NCI-H1930 (cell line): ENCODE measurements around the gene IL24.
"Not testable (repeated sequence)": the region's sequence is repeated elsewhere in the genome, so short reads cannot be mapped to it uniquely, and the experiment has no call there.

Experiments used
- DNase-seq, 2 experiments: peaks; one replicate each; lab custom pipeline; 2025; lab: John Stamatoyannopoulos, UW

IL24 gene, protein sequence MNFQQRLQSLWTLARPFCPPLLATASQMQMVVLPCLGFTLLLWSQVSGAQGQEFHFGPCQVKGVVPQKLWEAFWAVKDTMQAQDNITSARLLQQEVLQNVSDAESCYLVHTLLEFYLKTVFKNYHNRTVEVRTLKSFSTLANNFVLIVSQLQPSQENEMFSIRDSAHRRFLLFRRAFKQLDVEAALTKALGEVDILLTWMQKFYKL

DNA sequence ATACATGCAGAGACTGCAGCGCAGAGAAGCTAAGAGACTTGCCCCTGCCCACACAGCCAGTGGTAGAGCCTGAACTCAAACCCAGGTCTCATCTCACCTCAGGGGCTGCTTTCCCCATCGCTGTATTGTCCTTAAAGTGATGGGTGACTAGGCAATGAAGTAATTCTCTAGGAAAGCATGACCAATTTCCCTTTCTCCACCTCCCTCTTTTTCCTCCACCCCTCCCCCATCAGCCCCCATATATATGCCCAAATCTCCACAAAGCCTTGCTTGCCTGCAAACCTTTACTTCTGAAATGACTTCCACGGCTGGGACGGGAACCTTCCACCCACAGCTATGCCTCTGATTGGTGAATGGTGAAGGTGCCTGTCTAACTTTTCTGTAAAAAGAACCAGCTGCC, at the start of gene IL24:
TSS of gene IL24 (plus strand) at position 269 of the 400 bp plus-strand sequence. CDS start 390 bp downstream, outside the sequence.
- no peak for DNase-seq

DNA sequence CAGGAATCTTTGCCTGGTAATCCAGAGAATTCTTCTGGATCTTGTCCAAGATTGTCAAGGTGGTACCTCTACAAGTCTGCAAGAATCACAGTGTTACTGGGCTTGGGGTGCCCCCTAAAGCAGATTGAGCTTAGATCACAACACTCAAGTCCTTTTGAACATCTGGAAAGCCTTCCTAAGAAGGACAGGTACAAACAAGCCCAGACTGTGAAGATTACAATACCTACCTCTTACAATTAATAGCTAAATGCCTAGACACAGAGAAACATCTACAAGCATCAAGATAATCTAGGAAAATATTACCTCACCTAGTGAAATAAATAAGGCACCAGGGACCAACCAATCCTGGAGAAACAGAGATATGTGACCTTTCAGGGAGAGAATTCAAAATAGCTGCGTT, 49.3 kb upstream of the IL24 start:
- DNase-seq, result no peak

DNA sequence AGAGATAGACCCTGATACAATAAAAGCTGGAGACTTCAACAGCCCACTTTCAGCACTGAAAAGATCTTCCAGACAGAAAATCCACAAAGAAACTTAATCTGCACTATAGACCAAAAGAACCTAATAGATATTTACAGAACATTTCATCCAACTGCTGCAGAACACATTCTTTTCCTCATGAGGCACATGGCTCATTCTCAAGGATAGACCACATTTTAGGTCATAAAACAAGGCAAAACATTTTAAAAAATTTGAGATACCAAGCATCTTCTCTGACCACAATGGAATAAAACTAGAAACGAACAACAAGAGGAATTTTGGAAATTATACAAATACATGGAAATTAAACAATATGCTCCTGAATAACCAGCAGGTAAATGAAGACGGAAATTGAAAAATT, 46.8 kb upstream of the IL24 start:
- DNase-seq, result no peak

DNA sequence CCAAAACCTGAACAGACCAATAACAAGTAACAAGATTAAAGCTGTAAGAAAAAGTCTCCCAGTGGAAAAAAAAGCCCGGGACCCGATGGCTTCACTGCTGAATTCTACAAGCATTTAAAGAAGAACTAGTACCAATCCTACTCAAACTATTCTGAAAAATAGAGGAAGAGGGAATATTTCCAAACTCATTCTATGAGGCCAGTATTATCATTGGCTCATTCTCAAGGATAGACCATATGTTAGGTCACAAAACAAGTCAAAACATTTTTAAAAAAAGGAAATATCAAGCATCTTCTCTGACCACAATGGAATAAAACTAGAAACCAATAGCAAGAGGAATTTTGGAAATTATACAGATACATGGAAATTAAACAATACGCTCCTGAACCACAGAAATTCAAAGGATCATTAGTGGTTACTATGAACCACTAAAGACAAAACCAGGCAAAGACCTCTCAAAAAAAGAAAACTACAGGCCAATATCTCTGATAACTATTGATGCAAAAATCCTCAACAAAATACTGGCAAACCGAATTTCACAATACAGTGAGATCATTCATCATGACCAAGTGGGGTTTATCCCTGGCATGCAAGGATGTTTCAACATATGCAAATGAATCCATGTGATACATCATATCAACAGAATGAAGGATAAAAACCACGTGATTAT, 45.8 kb upstream of the IL24 start:
- no peak for DNase-seq

DNA sequence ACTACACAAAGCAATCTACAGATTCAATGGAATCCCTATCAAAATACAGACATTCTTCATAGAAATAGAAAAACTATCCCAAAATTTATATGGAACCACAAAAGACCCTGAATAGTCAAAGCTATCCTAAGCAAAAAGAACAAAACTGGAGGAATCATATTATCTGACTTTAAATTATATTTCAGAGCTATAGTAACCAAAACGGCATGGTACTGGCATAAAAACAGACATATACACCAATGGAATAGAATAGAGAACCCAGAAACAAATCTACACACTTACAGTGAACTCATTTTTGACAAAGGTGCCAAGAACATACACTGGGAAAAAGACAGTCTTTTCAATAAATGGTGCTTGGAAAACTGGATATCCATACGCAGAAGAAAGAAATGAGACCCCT, 44.6 kb upstream of the IL24 start:
- DNase-seq, result not testable (repeated sequence)

DNA sequence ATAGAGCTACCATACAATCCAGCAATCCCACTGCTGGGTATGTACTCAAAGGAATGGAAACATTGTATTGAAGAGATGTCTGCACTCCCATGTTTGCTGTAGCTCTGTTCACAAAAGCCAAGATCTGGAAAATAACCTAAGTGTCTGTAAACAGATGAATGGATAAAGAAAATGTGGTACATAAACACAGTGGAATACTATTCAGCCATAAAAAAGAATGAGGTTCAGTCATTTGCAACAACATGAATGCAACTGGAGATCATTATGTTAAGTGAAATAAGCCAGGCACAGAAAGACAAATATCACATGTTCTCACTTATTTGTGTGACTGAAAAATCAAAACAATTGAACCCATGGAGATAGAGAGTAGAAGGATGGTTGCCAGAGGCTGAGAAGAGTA, 43.5 kb upstream of the IL24 start:
- not testable (repeated sequence) for DNase-seq

DNA sequence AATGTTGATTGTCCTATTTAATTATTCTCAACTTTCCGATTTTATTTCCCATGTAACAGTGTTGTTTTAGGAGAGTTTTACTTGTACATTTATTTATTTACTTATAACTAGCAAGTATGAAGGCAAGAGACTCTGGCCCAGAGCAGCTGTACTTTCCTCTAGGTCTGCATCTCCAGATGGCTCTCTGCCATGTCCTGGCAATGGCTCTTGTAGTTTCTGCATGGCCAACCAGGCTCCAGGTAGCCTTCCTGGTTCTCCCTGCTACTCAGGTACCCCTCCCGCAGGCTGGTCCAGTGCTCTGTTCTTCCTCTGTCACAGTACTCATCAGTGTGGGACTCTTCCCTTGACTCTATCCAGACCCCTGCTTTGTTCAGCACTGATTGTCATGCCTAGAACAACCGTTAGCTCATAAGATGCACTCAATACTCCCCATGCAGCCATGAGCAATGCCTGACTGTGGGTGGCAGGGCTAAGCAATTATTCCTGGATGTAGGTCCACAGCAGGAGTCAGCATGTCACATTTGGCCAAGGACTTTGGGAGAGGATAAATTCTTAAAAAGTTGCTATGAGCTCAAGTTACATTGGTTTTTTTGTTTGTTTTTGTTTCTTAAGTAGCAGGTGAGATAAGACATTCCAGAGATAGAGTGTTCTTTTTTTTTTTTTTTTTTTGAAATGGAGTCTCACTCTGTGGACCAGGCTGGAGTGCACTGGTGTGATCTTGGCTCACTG, 42.7 kb upstream of the IL24 start:
- DNase-seq, result no peak

DNA sequence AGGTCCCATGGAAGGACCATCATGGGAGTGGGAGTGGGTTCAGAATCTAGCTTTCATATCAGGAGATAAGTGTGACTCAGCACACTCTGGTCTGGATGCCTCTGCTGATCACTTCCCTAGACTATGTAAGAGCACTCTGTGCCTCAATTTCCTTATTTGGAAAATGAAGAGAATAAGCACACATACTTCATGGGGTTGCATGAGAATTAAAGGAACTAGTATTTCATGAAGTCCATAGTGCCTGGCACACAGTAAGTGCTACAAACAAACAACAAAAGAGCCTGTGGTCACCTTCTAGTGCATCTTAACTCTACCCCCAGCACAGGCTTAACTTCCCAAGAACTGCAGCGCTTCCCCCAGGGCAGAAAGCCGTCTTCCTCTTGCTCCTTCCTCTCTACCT, 41.4 kb upstream of the IL24 start:
- DNase-seq, result no peak

DNA sequence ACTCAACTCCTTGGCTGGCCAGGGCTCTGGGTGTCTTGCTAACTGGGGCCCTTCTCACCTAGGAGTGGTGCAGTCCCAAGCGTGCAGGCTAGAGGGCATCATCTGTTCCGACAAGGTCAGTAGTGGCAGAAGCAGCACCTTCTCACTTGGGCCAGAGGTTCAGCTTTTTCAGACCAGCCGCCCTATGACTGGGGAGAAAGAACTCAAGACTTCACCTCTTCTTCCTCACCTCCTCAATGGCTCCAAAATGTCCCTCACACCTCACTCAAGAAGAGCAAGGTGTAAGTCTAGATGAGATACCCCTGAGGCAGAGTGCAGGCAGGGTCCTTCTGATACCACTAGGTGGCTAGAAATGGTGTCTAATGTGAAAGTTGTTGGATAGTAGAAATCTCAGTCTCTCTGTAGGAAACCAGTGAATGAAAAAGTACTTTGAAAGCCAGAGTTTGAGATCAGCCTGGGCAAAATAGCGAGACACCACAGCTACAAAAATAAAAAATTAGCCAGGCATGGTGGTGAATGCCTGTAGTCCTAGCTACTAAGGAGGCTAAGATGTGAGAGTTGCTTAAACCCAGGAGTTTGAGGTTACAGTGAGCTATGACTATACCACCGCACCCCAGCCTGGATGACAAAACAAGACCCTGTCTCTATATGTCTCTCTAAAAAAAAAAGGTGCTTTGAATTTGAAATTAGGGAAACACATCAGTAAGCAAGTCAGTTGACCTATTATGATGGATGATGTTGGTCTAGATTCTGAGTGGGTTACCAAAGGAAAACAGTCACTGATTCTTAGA, 40.4 kb upstream of the IL24 start:
- no peak for DNase-seq

DNA sequence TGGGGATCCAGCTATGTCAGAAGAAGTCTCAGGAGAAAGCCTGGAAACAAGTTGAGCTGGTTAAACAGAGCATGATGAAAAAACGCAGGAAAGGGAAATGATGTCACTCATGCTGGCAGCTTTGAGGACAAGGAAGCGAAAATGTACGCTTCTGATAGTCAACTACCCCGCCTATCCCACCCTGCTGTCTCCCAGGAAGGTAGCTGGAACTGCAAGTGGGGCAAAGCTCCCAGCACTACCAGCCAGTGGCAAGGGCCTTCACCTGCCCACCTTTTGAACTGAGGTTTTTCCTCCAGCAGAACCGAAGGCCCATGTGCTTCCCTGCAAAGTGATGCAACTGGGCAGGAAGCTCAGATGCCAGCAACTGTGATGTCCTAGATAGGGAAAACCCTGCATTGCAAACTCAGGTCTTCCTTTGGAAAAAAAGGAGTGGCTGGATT, 38.1 kb upstream of the IL24 start:
- no peak for DNase-seq

DNA sequence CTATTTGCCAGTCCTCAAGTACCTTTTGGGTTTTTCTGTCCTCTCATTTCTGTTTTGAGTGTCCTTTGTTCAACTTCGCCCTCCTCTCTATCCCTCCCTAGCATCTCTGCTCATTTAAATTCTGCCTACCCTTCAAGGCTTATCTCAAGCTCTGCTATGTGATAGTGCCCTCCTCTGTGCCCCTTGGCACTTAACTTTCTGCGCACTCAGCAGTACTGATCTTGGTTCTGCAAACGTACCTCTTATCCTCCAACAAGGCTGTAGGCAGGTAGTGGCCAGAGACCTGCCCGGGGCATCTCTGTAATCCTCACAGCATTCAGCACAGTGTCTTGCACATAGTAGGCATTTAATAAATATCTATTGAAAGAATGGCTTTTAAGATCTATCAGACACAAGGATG, 37.1 kb upstream of the IL24 start:
- DNase-seq, result no peak

DNA sequence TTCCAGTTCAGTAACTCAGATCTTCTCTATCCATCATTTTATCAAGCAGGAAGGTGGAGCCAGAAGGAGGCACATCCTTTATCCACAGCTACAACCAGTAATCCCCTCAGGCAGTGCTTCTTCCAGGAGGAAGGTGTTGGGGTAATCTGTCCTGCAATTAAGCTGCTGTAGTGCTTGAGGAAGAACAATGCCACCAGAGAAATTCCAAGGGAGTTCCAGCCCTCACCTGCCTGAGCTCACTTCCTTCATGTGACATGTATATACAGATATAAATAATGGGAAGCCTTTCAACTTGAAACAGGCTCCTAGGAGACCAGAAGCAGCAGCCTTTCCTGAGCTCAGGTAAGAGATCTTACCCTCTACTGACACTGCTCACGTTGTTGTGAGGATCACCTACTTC, 34.0 kb upstream of the IL24 start:
- no peak for DNase-seq

DNA sequence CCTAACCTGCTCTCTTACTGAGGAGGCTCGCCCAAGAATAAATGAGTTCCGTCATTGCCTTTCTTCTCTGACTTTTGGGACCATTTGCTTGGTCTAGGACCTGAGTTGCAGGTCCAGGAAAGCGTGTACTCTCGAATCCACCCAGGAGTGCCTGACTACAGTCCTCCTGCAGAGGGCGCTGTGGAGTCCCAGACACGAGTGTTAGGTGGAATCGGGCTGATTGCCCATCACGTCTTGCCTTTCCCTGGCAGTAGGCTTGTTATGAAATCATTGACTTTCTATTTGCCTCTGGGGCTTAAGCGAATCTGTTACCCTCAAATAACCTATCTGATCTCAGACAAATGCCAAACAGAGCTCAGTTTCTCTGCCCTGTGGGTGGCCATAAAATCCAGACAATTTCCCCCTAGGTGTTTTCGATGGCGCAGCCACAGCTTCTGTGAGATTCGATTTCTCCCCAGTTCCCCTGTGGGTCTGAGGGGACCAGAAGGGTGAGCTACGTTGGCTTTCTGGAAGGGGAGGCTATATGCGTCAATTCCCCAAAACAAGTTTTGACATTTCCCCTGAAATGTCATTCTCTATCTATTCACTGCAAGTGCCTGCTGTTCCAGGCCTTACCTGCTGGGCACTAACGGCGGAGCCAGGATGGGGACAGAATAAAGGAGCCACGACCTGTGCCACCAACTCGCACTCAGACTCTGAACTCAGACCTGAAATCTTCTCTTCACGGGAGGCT, 32.1 kb upstream of the IL24 start, which contains the start of gene IL20:
TSS of gene IL20 (plus strand) at position 685 of the 733 bp plus-strand sequence. CDS start 230 bp downstream, outside the sequence.
- peak; percentile 7 to 55 for DNase-seq

DNA sequence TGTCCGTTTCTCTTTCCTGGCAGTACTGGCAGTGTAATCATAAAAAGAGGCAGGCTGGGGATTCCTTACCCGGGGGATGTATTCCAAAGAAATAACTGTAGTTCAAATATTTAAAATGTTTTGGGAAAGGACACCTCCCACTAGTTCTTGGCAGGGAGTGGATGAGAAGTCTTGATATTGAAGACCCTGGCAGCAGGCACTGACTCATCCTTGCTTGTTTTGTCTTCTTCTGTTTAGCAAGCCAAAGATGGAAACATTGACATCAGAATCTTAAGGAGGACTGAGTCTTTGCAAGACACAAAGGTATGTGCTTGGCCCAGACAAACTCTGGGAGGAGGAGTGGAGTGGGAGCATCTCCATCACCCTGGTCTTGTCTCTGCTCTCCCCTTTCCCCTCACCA, 31.2 kb upstream of the IL24 start:
- no peak for DNase-seq

DNA sequence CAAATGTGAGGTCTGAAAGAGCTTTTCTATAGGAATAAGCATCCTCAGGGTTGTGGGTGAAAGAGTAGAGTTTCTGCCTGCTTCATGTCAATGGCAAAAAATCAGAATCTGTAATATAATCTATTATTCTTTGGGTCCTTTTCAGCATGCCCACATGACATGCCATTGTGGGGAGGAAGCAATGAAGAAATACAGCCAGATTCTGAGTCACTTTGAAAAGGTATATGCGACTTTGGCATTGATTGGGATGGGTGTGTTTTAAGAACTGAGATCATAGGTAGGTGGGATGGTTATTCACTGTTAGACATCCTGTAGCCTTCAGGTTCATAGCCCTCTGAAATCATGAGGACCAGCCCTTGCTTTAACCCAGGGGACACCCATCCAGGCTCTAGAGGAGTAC, 30.0 kb upstream of the IL24 start:
- DNase-seq, result no peak

DNA sequence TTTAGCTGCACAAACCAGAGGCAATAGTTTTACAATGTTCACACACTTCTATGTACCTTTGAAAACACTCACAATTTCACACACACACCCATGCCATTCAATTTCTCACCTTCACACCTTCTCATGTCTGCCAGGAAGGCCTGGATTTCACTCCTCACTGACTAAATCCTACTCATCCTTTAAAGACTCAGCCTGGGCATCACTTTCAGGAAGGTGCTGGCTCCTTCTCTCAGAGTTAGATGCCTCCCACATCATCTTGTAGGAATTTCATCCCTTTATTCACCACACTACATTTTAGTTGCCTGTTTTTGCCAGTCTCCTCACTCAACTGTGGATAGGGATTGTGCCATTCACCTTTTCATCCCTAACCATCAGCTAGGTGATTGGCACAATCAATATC, 29.5 kb upstream of the IL24 start:
- no peak for DNase-seq

DNA sequence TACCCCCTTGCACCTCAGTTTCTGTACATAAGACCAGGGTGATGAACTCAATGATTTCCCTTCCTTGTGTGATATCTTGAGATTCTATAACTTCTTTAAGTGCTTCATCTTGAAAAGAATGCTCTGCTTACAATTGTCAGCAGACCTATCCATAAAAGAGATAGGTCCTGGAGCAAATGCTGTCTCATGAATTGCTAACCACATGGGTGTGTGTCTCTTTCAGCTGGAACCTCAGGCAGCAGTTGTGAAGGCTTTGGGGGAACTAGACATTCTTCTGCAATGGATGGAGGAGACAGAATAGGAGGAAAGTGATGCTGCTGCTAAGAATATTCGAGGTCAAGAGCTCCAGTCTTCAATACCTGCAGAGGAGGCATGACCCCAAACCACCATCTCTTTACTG, 29.0 kb upstream of the IL24 start:
- no peak for DNase-seq

DNA sequence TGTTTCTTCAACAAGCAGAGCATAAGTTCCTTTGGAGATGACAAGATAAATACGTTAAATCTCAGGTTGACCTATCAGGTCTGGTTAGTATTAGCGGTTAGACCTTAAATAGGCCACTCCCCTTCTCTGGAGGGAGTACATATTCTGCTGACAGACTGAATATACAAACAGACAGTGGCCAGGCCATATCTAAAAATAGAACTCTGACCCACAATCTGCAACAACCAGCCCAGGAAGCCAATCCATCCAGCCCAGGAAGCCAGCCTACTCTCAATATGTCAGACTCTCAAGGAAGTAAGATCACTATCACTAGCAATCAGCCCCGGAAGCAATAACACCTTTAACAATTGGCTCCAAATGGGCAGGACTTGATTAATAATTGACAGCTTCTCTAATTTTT, 25.1 kb upstream of the IL24 start:
- DNase-seq, result no peak

DNA sequence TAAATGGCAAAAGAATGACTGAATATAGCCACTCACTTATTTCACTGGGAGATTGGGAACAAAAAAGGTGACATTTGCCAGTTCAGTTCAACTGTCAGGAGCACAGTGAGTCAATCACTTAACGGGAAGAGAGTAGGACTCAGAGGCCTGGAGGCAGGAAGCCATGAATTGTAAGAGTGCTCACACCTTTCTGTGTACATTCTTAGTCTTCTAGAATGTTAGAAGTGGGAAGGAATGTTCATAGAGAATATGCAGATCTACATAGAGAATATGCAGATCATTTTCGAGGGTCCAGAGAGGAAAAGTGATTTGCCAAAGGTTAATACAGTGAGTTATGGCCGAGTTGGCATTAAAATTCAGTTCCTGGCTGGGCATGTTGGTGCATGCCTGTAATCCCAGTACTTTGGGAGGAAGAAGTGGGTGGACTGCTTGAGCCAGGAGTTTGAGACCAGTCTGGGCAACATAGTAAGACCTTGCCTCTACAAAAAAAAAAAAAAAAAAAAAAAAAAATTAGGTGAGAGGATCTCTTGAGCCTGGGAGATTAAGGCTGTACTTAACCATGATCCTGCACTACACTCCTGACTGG, 23.5 kb upstream of the IL24 start:
- no peak for DNase-seq

DNA sequence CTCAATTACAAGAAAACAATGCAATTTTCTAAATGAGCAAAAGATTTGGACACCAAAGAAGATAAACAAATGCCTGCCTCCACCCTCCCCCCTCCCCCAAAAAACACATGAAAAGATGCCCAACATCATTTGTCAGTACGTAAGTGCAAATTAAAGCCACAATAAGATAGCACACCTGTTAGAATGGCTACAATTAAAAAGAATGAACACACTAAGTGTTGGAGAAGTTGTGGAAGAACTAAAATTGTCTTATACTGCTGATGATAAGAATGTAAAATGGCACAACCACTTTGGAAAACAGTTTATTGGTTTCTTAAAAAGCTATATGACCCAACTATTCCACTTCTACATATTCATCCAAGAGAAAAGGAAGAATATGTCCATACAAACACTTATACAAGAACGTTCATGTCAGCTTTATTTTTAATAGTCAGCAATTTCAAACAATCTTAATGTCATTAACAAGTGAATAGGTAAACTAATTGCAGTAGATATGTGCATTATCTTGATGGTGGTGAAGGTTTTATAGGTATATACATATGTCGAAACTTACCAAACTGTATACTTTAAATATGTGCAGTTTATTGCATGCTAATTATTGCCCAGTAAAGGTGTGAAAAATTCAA, 21.4 kb upstream of the IL24 start:
- no peak for DNase-seq

DNA sequence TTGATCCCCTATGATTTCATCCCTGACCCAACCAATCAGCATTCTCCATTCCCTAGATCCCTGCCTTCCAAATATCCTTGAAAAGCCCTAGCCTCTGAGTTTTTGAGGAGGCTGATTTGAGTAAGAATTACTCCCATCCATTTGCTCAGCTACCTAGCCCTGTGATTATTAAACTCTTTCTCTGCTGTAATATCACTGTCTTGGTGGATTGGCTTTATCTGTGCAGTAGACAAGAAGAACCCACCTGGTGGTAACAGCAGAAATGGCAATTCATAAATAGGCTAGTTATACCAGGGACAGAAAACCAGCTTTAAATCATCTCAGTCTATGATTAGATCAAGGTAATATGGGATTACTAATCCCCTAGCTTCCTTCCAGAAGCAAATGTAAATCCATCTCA, 18.8 kb upstream of the IL24 start:
- no peak for DNase-seq
